ENCODE results near the gene FSTL4. TPM values are rescaled to one million over a fixed set of nuclear protein-coding genes. Genes with fewer than 3 reads are reported as not detected.

FSTL4 gene
- total and polyA plus RNA-seq, 2 of the 13 experiments (the other 11 are each of a cell fraction or from before 2014, with no cell fraction given) = 2.1 to 3.0 TPM

DNA sequence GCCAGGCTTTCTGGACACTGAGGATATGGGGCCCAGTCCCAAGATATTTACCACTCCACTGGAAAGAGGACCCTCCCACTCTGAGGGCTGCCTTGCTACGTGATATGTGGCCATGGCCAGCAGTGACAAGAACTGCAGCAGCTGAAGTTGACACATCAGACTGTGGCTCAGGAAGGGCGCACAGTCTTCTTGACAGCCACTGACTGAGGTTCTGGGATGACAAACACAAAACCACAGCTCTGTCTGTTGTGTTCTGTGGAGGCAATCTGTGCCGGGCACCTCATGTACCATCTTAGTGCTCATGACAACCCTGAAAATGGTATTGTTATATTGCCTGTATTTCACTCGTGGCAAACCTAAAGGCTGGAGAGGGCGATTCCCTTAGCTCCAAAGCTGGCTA lies 16.9 kb downstream of the FSTL4 start:
- no peak overlapping the region for H3K4me2 ChIP-seq (ENCODE audit: low read depth, low read length)
- ChIA-PET CTCF (ENCODE audit: low intra/inter-chr PET ratio, low total read pairs) (no interaction called here), POLR2A (no interaction called here)
- ATAC-seq (no peak), FAIRE-seq (no peak), DNase-seq (ENCODE audit: low spot score) (no peak)
- no peak overlapping the region for H3K9ac ChIP-seq (ENCODE audit: insufficient read depth, low read depth, low read length)
- TF ChIP-seq ZNF17 (CRISPR knock-in tag; IDR thresholded peaks at IDR 0.05) (no peak), NFIB (CRISPR knock-in tag; IDR thresholded peaks at IDR 0.05; ENCODE audit: borderline replicate concordance) (no peak), RORA (CRISPR knock-in tag; IDR thresholded peaks at IDR 0.05) (no peak), GTF3A (CRISPR knock-in tag; conservative IDR thresholded peaks at IDR 0.05) (no peak), FOXM1 (CRISPR knock-in tag; IDR thresholded peaks at IDR 0.05) (no peak), ZNF660 (CRISPR knock-in tag; IDR thresholded peaks at IDR 0.05; ENCODE audit: borderline replicate concordance, low read depth) (no peak)
- no peak overlapping the region for H3K4me3 ChIP-seq (replicated peaks in 1 of 3; ENCODE audit: insufficient read depth in 1 of 3, low read depth in 2 of 3, low read length in 3 of 3)
- no peak overlapping the region for H2AFZ ChIP-seq (ENCODE audit: low read length)
- intact Hi-C loops (cut with micrococcal nuclease; ENCODE audit: unreplicated experiment) = no loop called here
- in situ Hi-C loops (cut with HindIII; ENCODE audit: extremely low pct_ligation_motif_present, low pct_unique_long_range_greater_than_20kb) = no loop called here
- H3K27ac ChIP-seq (ENCODE audit: extremely low read length, insufficient read depth, low read length) = no peak overlapping the region
- H3K9me3 ChIP-seq (ENCODE audit: low read length) = no peaks in the 10 kb centered on the region
- no peaks in the 10 kb centered on the region for H3K4me1 ChIP-seq (ENCODE audit: insufficient read depth, low read length)
- peaks cover 0 to 12% of the 10 kb centered on the region in 2 experiments; a peak in 2 of 5 replicates for H3K27me3 ChIP-seq (ENCODE audit: control insufficient read depth in 1 of 2, insufficient read depth in 2 of 2, low read length in 2 of 2)
- 0% methylated on average over 3 of the region's 5 CpGs for WGBS (ENCODE audit: low lambda C conversion rate)
- H3K79me2 ChIP-seq (ENCODE audit: insufficient read depth, low read length) = no peaks in the 10 kb centered on the region
- H4K20me1 ChIP-seq (ENCODE audit: insufficient read depth, low read length) = no peaks in the 10 kb centered on the region
- BruUV-seq (replicated peaks) = no TSS peak
- H3K36me3 ChIP-seq (replicated peaks in 1 of 2; ENCODE audit: control insufficient read depth in 1 of 2, insufficient read depth in 2 of 2, low read length in 2 of 2) = no peaks in the 10 kb centered on the region

DNA sequence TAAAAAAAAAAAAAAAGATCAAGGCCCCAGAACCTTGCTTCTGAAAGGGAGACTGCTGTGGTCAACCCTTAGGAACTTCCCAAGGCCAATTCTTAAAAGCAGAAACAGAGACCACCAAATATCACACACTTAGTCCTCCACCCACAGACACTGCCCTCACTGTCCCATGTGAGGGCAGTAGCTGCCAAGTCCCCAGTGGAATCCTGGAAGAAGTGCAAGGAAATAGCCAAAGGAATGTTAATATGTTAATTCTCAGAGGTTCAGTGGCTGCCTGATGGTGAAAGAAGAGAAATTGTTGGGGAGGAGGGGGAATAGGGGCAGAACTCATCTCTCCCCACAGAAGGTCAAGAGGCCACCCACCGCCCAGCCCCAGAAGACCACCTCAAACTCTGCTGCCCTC lies 23.1 kb downstream of the FSTL4 start:
- WGBS (ENCODE audit: low lambda C conversion rate) = no CpG with 5 or more reads among the region's 1 CpG

More for the DNA sequence above, 23.1 kb downstream of the FSTL4 start:
- H4K20me1 ChIP-seq (ENCODE audit: insufficient read depth, low read length) = no peaks in the 10 kb centered on the region
- H3K9me3 ChIP-seq (ENCODE audit: low read length) = no peaks in the 10 kb centered on the region
- POLR2A ChIA-PET = no interaction called here
- CTCF ChIA-PET (ENCODE audit: low intra/inter-chr PET ratio, low total read pairs) = no interaction called here
- H3K9ac ChIP-seq (ENCODE audit: insufficient read depth, low read depth, low read length) = no peak overlapping the region
- H3K79me2 ChIP-seq (ENCODE audit: insufficient read depth, low read length) = no peaks in the 10 kb centered on the region
- H3K27ac ChIP-seq (ENCODE audit: extremely low read length, insufficient read depth, low read length) = no peak overlapping the region
- H3K4me1 ChIP-seq (ENCODE audit: insufficient read depth, low read length) = no peaks in the 10 kb centered on the region
- H2AFZ ChIP-seq (ENCODE audit: low read length) = no peak overlapping the region
- ATAC-seq (peak; percentile 44; the same call in 1 of the 3 replicates), FAIRE-seq (no peak), DNase-seq (ENCODE audit: low spot score) (no peak)
- no peaks in the 10 kb centered on the region for H3K27me3 ChIP-seq (ENCODE audit: control insufficient read depth in 1 of 2, insufficient read depth in 2 of 2, low read length in 2 of 2)
- TF ChIP-seq, protein P1, sequence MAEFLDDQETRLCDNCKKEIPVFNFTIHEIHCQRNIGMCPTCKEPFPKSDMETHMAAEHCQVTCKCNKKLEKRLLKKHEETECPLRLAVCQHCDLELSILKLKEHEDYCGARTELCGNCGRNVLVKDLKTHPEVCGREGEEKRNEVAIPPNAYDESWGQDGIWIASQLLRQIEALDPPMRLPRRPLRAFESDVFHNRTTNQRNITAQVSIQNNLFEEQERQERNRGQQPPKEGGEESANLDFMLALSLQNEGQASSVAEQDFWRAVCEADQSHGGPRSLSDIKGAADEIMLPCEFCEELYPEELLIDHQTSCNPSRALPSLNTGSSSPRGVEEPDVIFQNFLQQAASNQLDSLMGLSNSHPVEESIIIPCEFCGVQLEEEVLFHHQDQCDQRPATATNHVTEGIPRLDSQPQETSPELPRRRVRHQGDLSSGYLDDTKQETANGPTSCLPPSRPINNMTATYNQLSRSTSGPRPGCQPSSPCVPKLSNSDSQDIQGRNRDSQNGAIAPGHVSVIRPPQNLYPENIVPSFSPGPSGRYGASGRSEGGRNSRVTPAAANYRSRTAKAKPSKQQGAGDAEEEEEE (CRISPR knock-in tag; IDR thresholded peaks at IDR 0.05; ENCODE audit: borderline replicate concordance) = no peak
- TF ChIP-seq, protein P2, sequence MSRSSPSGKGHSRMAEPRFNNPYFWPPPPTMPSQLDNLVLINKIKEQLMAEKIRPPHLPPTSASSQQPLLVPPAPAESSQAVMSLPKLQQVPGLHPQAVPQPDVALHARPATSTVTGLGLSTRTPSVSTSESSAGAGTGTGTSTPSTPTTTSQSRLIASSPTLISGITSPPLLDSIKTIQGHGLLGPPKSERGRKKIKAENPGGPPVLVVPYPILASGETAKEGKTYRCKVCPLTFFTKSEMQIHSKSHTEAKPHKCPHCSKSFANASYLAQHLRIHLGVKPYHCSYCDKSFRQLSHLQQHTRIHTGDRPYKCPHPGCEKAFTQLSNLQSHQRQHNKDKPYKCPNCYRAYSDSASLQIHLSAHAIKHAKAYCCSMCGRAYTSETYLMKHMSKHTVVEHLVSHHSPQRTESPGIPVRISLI (CRISPR knock-in tag; IDR thresholded peaks at IDR 0.05; ENCODE audit: borderline replicate concordance) = no peak
- no peak for TF ChIP-seq NR3C1 (CRISPR knock-in tag; IDR thresholded peaks at IDR 0.05)
- H3K4me3 ChIP-seq (replicated peaks in 1 of 3; ENCODE audit: insufficient read depth in 1 of 3, low read depth in 2 of 3, low read length in 3 of 3) = no peak overlapping the region
- H3K36me3 ChIP-seq (replicated peaks in 1 of 2; ENCODE audit: control insufficient read depth in 1 of 2, insufficient read depth in 2 of 2, low read length in 2 of 2) = no peaks in the 10 kb centered on the region
- H3K4me2 ChIP-seq (ENCODE audit: low read depth, low read length) = no peak overlapping the region
- in situ Hi-C loops (cut with HindIII; ENCODE audit: extremely low pct_ligation_motif_present, low pct_unique_long_range_greater_than_20kb) (no loop called here), intact Hi-C loops (cut with micrococcal nuclease; ENCODE audit: unreplicated experiment) (no loop called here)
- no TSS peak for BruUV-seq (replicated peaks)

Data from HepG2 (cell line).